Measurements from ENCODE around the gene SORBS1. TPM values are rescaled to one million over a fixed set of nuclear protein-coding genes. Genes with fewer than 3 reads are reported as not detected.

Gene SORBS1
- total and polyA plus RNA-seq, 2 of the 13 experiments (the other 11 are each of a cell fraction or from before 2014, with no cell fraction given): 16.8 to 39.8 TPM

DNA sequence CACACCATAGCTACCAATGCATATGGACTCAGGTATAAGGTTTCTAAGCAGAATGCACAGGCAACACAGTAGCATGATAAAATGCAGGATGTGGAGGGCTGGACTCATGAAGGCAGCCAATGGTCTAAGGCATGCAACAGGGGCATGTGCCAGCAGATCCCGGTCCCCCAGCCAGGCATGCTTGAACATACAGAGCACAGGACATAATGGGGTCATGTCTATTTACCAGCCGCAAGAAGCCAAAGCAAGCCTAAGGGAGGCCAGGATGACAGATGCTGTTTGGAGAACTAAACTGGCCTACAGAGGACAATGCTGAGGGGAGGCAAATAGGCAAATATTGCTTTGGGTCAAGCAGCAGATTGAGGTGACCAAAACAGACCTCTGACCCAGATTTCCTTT, 210.3 kb downstream of the SORBS1 start (continued):
- TF ChIP-seq, protein P1, sequence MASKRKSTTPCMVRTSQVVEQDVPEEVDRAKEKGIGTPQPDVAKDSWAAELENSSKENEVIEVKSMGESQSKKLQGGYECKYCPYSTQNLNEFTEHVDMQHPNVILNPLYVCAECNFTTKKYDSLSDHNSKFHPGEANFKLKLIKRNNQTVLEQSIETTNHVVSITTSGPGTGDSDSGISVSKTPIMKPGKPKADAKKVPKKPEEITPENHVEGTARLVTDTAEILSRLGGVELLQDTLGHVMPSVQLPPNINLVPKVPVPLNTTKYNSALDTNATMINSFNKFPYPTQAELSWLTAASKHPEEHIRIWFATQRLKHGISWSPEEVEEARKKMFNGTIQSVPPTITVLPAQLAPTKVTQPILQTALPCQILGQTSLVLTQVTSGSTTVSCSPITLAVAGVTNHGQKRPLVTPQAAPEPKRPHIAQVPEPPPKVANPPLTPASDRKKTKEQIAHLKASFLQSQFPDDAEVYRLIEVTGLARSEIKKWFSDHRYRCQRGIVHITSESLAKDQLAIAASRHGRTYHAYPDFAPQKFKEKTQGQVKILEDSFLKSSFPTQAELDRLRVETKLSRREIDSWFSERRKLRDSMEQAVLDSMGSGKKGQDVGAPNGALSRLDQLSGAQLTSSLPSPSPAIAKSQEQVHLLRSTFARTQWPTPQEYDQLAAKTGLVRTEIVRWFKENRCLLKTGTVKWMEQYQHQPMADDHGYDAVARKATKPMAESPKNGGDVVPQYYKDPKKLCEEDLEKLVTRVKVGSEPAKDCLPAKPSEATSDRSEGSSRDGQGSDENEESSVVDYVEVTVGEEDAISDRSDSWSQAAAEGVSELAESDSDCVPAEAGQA (IDR thresholded peaks at IDR 0.05; ENCODE audit: low read depth): no peak
- TF ChIP-seq, protein P1 (CRISPR knock-in tag; IDR thresholded peaks at IDR 0.05; ENCODE audit: borderline replicate concordance): no peak
- TF ChIP-seq IRF2 (CRISPR knock-in tag; IDR thresholded peaks at IDR 0.05): no peak
- TF ChIP-seq ARNT2 (CRISPR knock-in tag; IDR thresholded peaks at IDR 0.05; ENCODE audit: low read depth): no peak
- TF ChIP-seq FOXA1 (IDR thresholded peaks at IDR 0.05): no peak
- 0 out of 2 replicates have a peak, but pooled peaks have one; percentile 4 for TF ChIP-seq FOXA1 (CRISPR knock-in tag; IDR thresholded peaks at IDR 0.05)
- no peak for TF ChIP-seq MIER2 (CRISPR knock-in tag; IDR thresholded peaks at IDR 0.05)
- TF ChIP-seq ZNF577 (CRISPR knock-in tag; IDR thresholded peaks at IDR 0.05; ENCODE audit: borderline replicate concordance, low read depth): no peak
- no peak for TF ChIP-seq NONO (IDR thresholded peaks at IDR 0.05)
- 0 out of 2 replicates have a peak, but pooled peaks have one; percentile 28 for TF ChIP-seq NONO (CRISPR knock-in tag; conservative IDR thresholded peaks at IDR 0.05)
- TF ChIP-seq, protein P2, sequence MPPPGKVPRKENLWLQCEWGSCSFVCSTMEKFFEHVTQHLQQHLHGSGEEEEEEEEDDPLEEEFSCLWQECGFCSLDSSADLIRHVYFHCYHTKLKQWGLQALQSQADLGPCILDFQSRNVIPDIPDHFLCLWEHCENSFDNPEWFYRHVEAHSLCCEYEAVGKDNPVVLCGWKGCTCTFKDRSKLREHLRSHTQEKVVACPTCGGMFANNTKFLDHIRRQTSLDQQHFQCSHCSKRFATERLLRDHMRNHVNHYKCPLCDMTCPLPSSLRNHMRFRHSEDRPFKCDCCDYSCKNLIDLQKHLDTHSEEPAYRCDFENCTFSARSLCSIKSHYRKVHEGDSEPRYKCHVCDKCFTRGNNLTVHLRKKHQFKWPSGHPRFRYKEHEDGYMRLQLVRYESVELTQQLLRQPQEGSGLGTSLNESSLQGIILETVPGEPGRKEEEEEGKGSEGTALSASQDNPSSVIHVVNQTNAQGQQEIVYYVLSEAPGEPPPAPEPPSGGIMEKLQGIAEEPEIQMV (CRISPR knock-in tag; IDR thresholded peaks at IDR 0.05; ENCODE audit: low read depth): no peak
- no peak for TF ChIP-seq POLR2A (IDR thresholded peaks at IDR 0.05; ENCODE audit: insufficient read depth in 1 of 2, low read depth in 2 of 2, low read length in 2 of 2)
- TF ChIP-seq, protein P3, sequence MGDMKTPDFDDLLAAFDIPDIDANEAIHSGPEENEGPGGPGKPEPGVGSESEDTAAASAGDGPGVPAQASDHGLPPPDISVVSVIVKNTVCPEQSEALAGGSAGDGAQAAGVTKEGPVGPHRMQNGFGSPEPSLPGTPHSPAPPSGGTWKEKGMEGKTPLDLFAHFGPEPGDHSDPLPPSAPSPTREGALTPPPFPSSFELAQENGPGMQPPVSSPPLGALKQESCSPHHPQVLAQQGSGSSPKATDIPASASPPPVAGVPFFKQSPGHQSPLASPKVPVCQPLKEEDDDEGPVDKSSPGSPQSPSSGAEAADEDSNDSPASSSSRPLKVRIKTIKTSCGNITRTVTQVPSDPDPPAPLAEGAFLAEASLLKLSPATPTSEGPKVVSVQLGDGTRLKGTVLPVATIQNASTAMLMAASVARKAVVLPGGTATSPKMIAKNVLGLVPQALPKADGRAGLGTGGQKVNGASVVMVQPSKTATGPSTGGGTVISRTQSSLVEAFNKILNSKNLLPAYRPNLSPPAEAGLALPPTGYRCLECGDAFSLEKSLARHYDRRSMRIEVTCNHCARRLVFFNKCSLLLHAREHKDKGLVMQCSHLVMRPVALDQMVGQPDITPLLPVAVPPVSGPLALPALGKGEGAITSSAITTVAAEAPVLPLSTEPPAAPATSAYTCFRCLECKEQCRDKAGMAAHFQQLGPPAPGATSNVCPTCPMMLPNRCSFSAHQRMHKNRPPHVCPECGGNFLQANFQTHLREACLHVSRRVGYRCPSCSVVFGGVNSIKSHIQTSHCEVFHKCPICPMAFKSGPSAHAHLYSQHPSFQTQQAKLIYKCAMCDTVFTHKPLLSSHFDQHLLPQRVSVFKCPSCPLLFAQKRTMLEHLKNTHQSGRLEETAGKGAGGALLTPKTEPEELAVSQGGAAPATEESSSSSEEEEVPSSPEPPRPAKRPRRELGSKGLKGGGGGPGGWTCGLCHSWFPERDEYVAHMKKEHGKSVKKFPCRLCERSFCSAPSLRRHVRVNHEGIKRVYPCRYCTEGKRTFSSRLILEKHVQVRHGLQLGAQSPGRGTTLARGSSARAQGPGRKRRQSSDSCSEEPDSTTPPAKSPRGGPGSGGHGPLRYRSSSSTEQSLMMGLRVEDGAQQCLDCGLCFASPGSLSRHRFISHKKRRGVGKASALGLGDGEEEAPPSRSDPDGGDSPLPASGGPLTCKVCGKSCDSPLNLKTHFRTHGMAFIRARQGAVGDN (CRISPR knock-in tag; IDR thresholded peaks at IDR 0.05): peak; percentile 19; the same call in 1 of the 2 replicates
- TF ChIP-seq ZBTB38 (CRISPR knock-in tag; IDR thresholded peaks at IDR 0.05): 0 out of 2 replicates have a peak, but pooled peaks have one; percentile 2
- TF ChIP-seq ZNF670 (CRISPR knock-in tag; IDR thresholded peaks at IDR 0.05; ENCODE audit: borderline replicate concordance): no peak
- TF ChIP-seq NFYB (CRISPR knock-in tag; IDR thresholded peaks at IDR 0.05): no peak
- no peak for TF ChIP-seq ARHGAP35 (CRISPR knock-in tag; IDR thresholded peaks at IDR 0.05; ENCODE audit: borderline replicate concordance)
- TF ChIP-seq ETV6 (CRISPR knock-in tag; conservative IDR thresholded peaks at IDR 0.05): no peak
- TF ChIP-seq TAF1 (CRISPR knock-in tag; IDR thresholded peaks at IDR 0.05): no peak
- peak; percentile 24; the same call in 1 of the 2 replicates for TF ChIP-seq RXRA (CRISPR knock-in tag; IDR thresholded peaks at IDR 0.05)
- TF ChIP-seq PRPF4 (IDR thresholded peaks at IDR 0.05; ENCODE audit: low read depth, low read length, poor library complexity, severe bottlenecking): no peak
